NCI-H510A treated with DMSO at 0.1 percent for 48 hours (cell line): ENCODE measurements around the gene BCL2L1.
A peak's percentile ranks its signal among the peaks of the same experiment; 100 is the strongest.
"Not testable (repeated sequence)": the region's sequence is repeated elsewhere in the genome, so short reads cannot be mapped to it uniquely, and the experiment has no call there.

Experiments
- DNase-seq: peaks from one replicate; lab custom pipeline; 2025; lab: John Stamatoyannopoulos, UW

Gene BCL2L1

GRCh38 chr20:31648104-31648503 lies 74.6 kb downstream of the BCL2L1 start:
- DNase-seq: not testable (repeated sequence)

- peak; percentile 42 for DNase-seq
Measured at GRCh38 chr20:31644701-31645100, 78.0 kb downstream of the BCL2L1 start.

GRCh38 chr20:31643522-31643921 lies 79.1 kb downstream of the BCL2L1 start:
- no peak for DNase-seq

GRCh38 chr20:31642837-31643236 lies 79.8 kb downstream of the BCL2L1 start:
- no peak for DNase-seq

GRCh38 chr20:31641391-31641790 lies 81.3 kb downstream of the BCL2L1 start:
- DNase-seq: no peak

- no peak for DNase-seq
Measured at GRCh38 chr20:31640259-31640658, 82.4 kb downstream of the BCL2L1 start.

GRCh38 chr20:31638816-31639215 lies 83.9 kb downstream of the BCL2L1 start:
- no peak for DNase-seq

- no peak for DNase-seq
Measured at GRCh38 chr20:31638317-31638716, 84.4 kb downstream of the BCL2L1 start.

- DNase-seq: no peak
Measured at GRCh38 chr20:31637660-31638059, 85.0 kb downstream of the BCL2L1 start, which contains the start of gene COX4I2. Gene COX4I2, plus strand, starts transcription at chr20:31637912. Its CDS starts 1,106 bp downstream, at chr20:31639018.

GRCh38 chr20:31633339-31633914 lies 89.2 kb downstream of the BCL2L1 start:
- DNase-seq: no peak

GRCh38 chr20:31632548-31633338 lies 89.9 kb downstream of the BCL2L1 start:
- DNase-seq: no peak

GRCh38 chr20:31630187-31630790 lies 92.4 kb downstream of the BCL2L1 start:
- DNase-seq: no peak

- not testable (repeated sequence) for DNase-seq
Measured at GRCh38 chr20:31628057-31628456, 94.6 kb downstream of the BCL2L1 start.

- DNase-seq: not testable (repeated sequence)
Measured at GRCh38 chr20:31626534-31626933, 96.1 kb downstream of the BCL2L1 start.

- DNase-seq: not testable (repeated sequence)
Measured at GRCh38 chr20:31623123-31623505, 99.6 kb downstream of the BCL2L1 start.

- DNase-seq: no peak
Measured at GRCh38 chr20:31620246-31620645, 102.4 kb downstream of the BCL2L1 start.

- no peak for DNase-seq
Measured at GRCh38 chr20:31617432-31618104, 105.1 kb downstream of the BCL2L1 start.

- no peak for DNase-seq
Measured at GRCh38 chr20:31615416-31615815, 107.3 kb downstream of the BCL2L1 start.
